ENCODE results near the gene CD27. TPM values are rescaled to one million over a fixed set of nuclear protein-coding genes. Genes with fewer than 3 reads are reported as not detected.
"Not testable (repeated sequence)": the region's sequence is repeated elsewhere in the genome, so short reads cannot be mapped to it uniquely, and the experiment has no call there.

The CD27 gene
- total RNA-seq: not detected in 2 replicates

DNA sequence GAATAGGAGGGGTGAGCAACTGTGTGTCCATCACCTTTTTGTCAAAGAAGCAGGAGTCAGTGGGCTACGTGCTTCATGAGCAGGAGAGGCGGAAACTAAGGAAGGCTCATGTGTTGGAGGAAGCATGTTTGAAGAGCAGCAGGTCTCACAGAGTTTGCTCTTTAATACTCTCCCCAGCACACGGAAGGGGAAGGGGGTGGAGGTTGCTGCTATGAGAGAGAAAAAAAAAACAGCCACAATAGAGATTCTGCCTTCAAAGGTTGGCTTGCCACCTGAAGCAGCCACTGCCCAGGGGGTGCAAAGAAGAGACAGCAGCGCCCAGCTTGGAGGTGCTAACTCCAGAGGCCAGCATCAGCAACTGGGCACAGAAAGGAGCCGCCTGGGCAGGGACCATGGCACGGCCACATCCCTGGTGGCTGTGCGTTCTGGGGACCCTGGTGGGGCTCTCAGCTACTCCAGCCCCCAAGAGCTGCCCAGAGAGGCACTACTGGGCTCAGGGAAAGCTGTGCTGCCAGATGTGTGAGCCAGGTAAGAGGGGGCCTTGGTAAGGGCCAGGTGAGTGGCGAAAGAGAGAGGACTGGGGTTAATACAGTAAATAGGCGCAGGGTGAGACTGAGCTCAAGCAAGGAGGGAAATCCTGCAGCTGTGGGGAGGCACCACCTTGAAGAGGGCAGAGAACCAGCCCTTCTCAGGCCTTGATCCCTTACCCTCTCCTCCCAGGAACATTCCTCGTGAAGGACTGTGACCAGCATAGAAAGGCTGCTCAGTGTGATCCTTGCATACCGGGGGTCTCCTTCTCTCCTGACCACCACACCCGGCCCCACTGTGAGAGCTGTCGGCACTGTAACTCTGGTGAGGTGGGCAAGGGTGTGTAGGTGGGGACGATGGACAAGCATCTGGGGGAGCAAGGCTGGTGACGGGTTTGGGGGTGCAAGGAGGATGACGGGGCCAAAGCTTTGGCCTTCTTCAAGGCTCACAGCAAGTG lies at the start of gene CD27:
TSS of gene CD27 (plus strand) at position 252 of the 985 bp plus-strand sequence. CDS start at position 393, 141 bp downstream.
- no peak for DNase-seq (ENCODE audit: low read depth, low spot score)

DNA sequence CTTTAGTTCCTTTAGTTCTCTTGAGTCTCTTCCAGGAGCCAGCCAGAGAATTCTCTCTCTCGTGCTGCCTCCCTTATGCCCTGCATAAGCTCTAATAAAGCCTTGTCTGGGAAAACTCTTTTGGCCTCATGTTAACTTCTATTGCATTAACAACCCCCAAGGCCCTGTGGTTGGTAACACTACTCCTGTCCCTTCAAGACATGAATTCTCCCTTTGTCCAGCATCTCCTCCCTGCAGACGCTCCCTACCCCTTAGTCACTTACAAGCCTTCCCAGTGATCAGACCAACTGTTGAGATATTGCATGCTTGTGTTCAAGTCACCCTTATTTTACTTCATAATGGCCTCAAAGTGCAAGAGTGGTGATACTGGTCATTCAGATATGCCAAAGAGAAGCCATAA lies 48.7 kb upstream of the CD27 start:
- DNase-seq (ENCODE audit: low read depth, low spot score): no peak

- DNase-seq (ENCODE audit: low read depth, low spot score): no peak
These were observed 44.7 kb upstream of the CD27 start for GRCh38 chr12:6399884-6400644.

DNA sequence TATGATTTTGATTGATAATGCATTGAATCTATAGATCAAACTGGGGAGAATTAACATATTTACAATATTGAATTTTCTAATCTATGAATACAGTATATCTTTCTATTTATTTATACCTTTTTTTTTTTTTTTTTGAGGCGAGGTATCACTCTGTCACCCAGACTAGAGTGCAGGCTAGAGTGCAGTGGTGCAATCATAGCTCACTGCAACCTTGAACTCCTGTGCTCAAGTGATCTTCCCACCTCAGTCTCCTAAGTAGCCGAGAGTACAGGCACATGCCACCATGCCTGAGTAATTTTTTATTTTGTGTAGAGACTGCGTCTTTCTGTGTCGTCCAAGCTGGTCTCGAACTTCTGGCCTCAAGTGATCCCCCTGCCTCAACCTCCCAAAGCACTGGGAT lies 40.4 kb upstream of the CD27 start:
- no peak for DNase-seq (ENCODE audit: low read depth, low spot score)

- DNase-seq (ENCODE audit: low read depth, low spot score): no peak
These were observed 38.8 kb upstream of the CD27 start for GRCh38 chr12:6405963-6406362.

DNA sequence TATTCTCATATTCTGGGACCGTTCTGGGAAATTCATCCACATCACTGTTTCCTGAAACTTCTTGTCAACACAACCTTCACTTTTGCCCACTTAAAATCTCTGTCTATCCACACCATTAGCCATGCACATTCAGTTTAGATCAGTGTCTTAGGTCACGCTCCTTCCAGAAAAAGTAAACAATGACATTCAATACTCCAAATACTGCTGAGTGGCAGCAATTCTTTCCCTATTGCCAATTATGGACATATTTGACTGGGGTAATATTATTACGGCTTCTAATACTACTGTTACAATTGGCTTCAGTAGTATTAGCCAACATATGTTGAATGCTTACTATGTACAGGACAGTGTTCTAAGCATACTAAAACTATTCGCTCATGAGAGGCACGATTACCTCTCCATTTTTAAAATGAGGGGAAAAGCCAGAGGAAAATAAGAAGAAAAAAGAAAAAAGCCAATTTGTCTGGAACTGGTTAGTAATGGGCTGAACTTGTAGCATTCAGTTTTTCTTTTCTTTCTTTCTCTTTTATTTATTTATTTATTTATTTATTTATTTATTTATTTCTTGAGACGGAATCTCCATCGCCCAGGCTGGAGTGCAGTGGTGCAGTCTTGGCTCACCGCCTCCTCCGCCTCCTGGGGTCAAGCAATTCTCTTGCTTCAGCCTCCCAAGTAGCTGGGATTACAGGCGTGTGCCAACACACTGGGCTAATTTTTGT lies 37.4 kb upstream of the CD27 start:
- DNase-seq (ENCODE audit: low read depth, low spot score): no peak

GRCh38 chr12:6416596-6416995 lies 28.2 kb upstream of the CD27 start:
- no peak for DNase-seq (ENCODE audit: low read depth, low spot score)

GRCh38 chr12:6418796-6419195 lies 26.0 kb upstream of the CD27 start:
- no peak for DNase-seq (ENCODE audit: low read depth, low spot score)

DNA sequence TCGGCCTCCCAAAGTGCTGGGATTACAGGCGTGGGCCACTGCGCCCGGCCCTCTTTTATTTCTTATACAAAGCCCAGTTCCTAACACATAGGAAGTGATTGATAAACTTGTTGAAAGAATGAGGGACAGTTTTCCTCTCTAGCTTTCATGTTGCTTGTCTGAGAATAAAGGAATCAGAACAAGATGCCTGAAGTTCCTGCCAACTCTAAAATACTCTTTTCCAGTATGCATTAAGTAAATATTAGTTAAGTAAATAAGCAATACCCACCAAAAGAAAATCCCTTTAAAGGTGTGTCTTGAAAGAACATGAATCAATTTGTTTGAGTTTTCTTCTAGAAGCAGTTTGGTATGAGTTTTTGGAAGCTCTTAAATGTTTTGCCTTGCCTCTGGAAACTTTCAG lies 24.4 kb upstream of the CD27 start:
- no peak for DNase-seq (ENCODE audit: low read depth, low spot score)

DNA sequence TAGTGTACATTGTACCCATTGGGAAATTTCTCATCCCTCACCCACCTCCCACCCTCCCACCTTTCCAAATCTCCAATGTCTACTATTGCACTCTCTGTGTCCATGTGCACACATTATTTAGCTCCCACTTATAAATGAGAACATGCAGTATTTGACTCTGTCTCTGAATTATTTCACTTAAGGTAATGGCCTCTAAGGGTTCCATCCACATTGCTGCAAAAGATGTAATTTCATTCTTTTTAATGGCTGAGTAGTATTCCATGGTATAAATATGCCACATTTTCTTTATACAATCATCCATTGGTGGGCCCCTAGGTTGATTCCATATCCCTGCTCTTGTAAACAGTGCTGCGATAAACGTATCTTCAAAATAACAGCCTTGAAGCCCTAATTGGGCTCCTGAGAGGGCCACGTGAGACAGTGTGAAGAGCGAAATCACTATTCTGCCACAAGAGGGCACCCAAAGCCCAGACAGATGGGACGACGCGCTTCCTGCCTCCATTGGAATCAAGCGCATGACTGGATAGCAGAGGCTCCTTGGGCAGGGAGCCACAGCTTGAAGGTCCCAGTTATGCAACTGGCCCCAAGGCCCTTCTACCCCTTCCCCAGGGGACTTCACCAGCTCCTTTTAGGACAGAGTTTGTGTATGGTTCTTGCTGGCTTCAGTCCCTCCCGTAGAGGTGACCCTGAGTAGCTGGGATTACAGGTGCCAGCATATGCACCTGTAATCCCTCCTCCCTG lies 21.3 kb upstream of the CD27 start:
- peak; percentile 77 for DNase-seq (ENCODE audit: low read depth, low spot score)

GRCh38 chr12:6424008-6424347 lies 20.8 kb upstream of the CD27 start:
- DNase-seq (ENCODE audit: low read depth, low spot score): no peak

- DNase-seq (ENCODE audit: low read depth, low spot score): no peak
These were observed 19.9 kb upstream of the CD27 start for GRCh38 chr12:6424866-6425265.

DNA sequence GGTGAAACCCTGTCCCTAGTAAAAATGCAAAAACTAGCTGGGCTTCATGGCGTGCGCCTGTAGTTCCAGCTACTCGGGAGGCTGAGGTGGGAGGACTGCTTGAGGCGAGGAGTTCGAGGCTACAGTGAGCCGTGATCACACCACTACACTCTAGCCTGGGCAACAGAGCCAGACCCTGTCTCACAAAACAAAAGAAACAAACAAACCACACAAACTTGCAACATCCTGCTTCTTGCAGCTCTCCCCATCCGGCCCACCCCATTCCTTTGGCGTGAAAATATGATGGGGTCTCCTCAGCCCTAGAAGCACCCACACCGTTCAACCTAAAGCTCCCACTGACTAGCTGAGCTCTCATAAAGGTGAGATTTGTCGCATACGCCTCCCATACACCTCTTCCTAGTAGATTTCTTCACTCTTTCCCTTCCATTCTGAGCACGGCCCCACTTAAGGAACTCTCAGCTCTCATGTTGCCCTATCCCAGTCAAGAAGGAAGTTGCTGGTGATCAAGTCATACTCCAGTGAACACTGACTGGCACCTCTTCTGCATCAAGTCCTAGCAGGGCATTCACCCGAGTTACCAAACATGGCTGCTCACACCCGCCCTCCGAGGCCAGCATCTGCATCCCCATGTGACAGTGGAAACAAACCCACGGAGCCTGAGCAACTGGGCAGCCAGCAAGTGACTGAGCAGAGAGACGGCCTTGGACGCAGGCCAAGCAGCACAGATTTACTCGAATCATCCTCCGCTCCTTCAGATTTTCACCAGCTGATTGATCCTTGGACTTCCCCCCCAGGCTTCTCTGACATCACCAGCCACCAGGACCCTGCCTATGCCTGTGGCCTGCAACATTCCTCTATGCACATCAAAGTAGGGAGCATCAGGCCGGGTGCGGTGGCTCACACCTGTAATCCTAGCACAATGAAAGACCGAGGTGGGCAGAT lies 18.9 kb upstream of the CD27 start:
- no peak for DNase-seq (ENCODE audit: low read depth, low spot score)

GRCh38 chr12:6426882-6427671 lies 17.7 kb upstream of the CD27 start:
- no peak for DNase-seq (ENCODE audit: low read depth, low spot score)

GRCh38 chr12:6427796-6428195 lies 17.0 kb upstream of the CD27 start:
- not testable (repeated sequence) for DNase-seq (ENCODE audit: low read depth, low spot score)

DNA sequence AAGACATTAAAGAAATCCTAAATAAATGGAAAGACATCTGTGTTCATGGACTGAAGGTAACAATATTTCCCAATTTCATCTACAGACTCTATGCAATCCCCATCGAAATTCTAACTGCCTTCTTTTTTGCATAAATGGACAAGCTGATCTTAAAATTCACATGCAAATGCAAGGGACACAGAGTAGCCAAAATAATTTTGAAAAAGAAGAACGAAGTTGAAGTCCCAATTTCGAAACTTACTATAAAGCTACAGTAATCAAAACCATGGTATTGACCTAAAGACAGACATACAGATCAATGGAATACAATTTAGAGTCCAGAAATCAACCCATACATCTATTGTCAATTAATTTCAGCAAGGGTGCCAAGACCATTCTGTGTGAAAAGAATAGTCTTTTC lies 16.4 kb upstream of the CD27 start:
- DNase-seq (ENCODE audit: low read depth, low spot score): no peak

DNA sequence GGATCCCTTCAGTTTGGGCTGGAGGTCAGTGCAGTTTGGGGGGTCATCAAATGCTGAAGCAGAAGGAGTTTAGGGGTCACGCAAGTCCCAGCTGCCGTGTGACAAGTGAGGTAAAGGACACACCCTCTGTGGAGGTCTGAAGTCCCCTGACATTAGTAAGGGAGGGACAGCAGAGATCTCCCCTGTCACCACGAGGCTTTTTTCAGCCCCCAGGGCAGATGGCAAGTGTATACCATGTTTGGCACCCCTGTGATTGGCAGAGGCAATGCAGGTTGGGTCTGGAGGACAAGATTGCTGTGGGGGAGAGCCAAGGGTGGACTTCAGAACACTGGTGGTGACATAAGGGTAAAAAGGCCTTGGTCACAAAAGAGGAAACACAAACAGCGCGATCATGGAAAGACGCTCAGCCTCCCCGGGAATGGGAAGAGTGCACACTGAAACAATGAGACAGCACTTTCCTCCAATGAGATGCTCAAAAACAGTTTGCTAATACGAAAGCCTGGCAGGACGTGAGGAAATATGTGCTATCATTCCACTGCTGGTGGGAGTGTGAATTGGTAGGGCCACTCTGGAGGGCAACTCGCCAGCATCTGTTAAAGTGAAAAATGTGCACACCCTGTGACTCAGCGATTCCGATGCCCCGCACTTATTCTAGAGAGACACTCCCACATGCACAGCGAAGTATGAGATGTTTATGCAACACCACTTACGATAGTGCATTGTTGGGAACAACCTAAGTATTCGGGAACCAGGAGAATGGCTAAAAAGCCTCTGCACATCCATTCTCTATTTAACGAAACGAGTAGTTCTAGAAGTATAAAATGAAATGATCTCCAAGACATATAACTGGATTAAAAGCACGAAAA lies 14.4 kb upstream of the CD27 start:
- peak; percentile 94 for DNase-seq (ENCODE audit: low read depth, low spot score)

GRCh38 chr12:6432991-6433390 lies 11.8 kb upstream of the CD27 start:
- DNase-seq (ENCODE audit: low read depth, low spot score): no peak

All from pulmonary artery endothelial cell (primary cell).